ENCODE measurements around the gene ABHD6. TPM values are rescaled to one million over a fixed set of nuclear protein-coding genes. Genes with fewer than 3 reads are reported as not detected.

Gene ABHD6
- total RNA-seq, 2 donors from 2014 or later = 13.2 to 16.9 TPM

DNA sequence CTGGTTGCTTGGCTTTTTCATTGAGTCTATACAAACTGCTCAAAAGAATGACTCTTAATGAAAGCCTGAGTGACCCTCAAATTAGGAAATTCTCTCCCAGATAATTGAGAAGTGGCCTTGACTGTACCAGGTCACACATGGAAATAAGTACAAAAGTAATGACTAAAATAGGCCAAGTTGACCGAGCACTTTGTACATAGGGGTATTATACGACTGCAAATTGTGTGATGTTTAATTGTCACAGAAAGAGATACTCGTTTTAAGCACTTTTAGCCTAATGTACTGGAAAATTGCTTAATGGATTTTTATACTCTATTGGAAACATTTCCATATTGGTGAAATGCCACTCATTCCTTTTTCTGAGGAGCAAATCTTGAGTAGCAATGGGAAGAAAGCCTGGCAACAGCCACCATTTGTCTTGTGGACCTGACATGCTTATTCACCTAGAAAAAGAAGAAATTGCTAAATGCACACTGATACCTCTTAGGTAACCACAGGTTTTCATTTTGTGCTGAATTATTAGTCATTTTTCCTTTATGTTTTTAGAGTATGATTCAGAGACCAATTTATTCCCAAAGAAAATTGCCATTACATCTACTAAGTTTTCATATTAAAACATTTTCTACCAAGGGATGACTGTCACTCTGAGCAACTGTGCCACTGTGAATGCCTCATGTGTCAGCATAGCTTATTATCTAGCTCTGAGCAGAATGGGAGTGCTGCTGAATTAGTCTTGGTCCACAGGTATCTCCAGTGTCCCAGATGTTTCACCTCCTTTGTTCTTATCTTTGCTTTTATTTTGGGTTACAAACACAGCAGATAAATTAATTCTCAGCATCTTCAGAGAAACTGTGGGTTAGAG is 86.2 kb downstream of the ABHD6 start:
- Histone ChIP-seq H3K27ac (no peak overlapping the region), H3K4me1 (replicated peaks) (no peaks in the 10 kb centered on the region), H3K27me3 (replicated peaks; ENCODE audit: insufficient read depth) (no peaks in the 10 kb centered on the region), H3K9me3 (no peaks in the 10 kb centered on the region), H3K4me3 (no peak overlapping the region), H3K36me3 (no peaks in the 10 kb centered on the region)
- DNase-seq (ENCODE audit: low spot score) = no peak
- intact Hi-C loops (cut with DNase I) = loop anchor here (5.0 kb wide), 1 partner anchor 89 kb away; no protein-coding TSS in a partner anchor
- WGBS = 80% methylated on average over 3 of the region's 3 CpGs
- TF ChIP-seq POLR2A (IDR thresholded peaks at IDR 0.05) (no peak), POLR2AphosphoS5 (IDR thresholded peaks at IDR 0.05) (no peak), CTCF (IDR thresholded peaks at IDR 0.05) (no peak)

DNA sequence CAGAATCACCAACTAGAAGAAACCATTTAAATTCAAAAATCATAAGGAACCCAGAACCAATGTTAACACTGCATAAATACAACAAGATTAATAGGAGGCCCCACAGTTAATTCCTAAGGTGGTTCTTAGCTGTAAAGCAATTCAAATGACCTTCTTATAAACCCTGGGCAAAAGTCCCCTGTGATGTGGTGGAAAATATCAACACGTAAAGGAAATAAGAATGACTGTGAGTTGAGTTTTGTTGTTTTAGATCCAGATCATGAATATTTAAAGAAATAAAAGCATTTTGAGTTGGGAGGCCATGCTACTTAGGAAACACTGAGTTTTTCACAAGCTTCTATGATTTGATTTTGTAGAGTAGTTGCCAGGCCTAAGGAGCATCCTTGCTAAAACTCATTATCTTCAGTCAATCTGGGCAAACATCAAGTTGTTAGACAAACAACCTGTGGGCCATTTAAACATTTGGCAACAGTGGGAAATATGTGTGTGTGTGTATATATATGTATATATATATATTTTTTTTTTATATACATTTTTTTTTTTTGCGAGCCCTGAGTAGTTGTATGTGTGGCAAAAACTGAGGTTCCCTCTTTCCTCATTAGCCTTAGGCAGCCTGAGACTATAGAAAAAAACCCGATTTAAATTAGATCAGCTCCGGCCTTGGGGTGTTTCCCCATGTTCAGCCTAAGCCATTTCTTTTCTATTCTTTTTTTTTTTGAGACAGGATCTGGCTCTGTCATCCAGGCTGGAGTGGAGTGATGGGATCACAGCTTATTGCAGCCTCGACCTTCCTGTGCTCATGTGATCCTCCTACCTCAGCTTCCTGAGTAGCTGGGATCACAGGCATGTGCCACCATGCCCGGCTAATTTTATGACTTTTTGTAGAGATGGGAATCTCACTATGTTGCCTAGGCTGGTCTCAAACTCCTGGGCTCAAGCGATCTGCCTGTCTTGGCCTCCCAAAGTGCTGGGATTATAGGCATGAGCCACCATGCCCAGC is 87.1 kb downstream of the ABHD6 start:
- TF ChIP-seq CTCF (IDR thresholded peaks at IDR 0.05) (no peak), POLR2A (IDR thresholded peaks at IDR 0.05) (no peak), POLR2AphosphoS5 (IDR thresholded peaks at IDR 0.05) (no peak)
- intact Hi-C loops (cut with DNase I) = loop anchor here (5.0 kb wide), 1 partner anchor 88 kb away; no protein-coding TSS in a partner anchor
- Histone ChIP-seq H3K27ac (no peak overlapping the region), H3K9me3 (no peaks in the 10 kb centered on the region), H3K36me3 (no peaks in the 10 kb centered on the region), H3K4me3 (no peak overlapping the region), H3K4me1 (replicated peaks) (no peaks in the 10 kb centered on the region), H3K27me3 (replicated peaks; ENCODE audit: insufficient read depth) (no peaks in the 10 kb centered on the region)
- DNase-seq (ENCODE audit: low spot score) = no peak
- 57% methylated on average over 7 of the region's 7 CpGs for WGBS

DNA sequence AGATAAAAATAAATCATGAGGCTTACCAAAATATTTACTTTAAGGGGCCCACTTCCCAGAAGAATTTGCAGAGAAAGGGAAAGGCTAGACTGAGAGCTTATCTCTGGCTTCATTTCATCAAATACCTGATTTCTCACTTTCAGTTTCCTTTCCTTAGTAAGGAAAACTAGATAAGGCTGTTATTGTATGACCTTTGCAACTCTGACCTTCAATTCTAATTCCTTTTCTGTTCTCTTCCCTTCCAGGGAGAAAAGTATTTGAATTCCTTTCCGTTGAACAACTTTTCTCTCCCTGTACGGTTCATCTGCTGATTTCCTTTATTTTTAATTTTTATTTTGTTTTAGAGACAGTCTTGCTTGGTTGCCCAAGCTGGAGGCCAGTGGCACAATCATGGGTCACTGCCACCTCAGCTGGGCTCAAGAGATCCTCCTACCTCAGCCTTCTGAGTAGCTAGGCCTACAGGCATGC is 88.0 kb downstream of the ABHD6 start:
- Histone ChIP-seq H3K36me3 (no peaks in the 10 kb centered on the region), H3K4me1 (replicated peaks) (no peaks in the 10 kb centered on the region), H3K27ac (no peak overlapping the region), H3K27me3 (replicated peaks; ENCODE audit: insufficient read depth) (no peaks in the 10 kb centered on the region), H3K4me3 (no peak overlapping the region), H3K9me3 (no peaks in the 10 kb centered on the region)
- no peak for DNase-seq (ENCODE audit: low spot score)
- 51% methylated on average over 2 of the region's 2 CpGs for WGBS
- intact Hi-C loops (cut with DNase I) = no loop called here
- no peak for TF ChIP-seq POLR2A (IDR thresholded peaks at IDR 0.05)
- TF ChIP-seq CTCF (IDR thresholded peaks at IDR 0.05) = no peak
- no peak for TF ChIP-seq POLR2AphosphoS5 (IDR thresholded peaks at IDR 0.05)

DNA sequence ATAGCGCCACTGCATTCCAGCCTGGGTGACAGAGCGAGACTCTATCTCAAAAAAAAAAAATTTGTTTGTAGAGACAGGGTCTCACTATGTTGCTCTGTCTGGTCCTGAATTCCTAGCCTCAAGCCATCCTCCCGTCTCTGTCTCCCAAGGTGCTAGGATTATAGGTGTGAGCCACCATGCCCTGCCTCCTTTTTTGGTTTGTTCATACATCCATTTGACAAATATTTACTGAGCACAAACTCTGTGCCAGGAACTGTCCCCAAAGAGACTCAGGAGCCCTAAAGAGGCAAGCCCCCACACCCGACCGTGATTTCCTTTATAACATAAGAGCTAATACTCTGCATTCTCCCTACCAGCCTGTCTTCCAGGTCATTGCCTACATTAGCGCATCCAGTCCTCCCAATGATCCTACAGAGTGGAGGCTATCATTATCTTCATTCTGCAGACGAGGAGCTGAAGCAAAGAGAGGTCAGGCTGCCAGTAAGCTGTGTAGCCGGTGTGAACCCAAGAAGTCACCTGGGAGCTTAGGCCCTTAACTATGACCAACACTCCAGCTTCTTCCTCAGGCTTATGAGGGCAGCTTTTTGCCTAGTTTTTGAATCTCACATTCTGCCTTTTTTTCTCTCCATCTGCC is 88.8 kb downstream of the ABHD6 start:
- 94% methylated on average over 8 of the region's 8 CpGs for WGBS
- Histone ChIP-seq H3K4me3 (no peak overlapping the region), H3K36me3 (no peaks in the 10 kb centered on the region), H3K9me3 (no peaks in the 10 kb centered on the region), H3K27ac (no peak overlapping the region), H3K4me1 (replicated peaks) (no peaks in the 10 kb centered on the region), H3K27me3 (replicated peaks; ENCODE audit: insufficient read depth) (no peaks in the 10 kb centered on the region)
- intact Hi-C loops (cut with DNase I) = no loop called here
- TF ChIP-seq CTCF (IDR thresholded peaks at IDR 0.05) (no peak), POLR2A (IDR thresholded peaks at IDR 0.05) (no peak)
- no peak for DNase-seq (ENCODE audit: low spot score)

Data from prostate gland (tissue), 2 donors.